HepG2 (cell line): ENCODE data around the gene UTP15. TPM values are rescaled to one million over a fixed set of nuclear protein-coding genes. Genes with fewer than 3 reads are reported as not detected.

Source experiments
- CHD2 ChIP-seq: IDR thresholded peaks from 2 replicates; pipeline ENCODE4 v1.6.1; 2011; ENCODE audit warnings: low read depth, low read length, improper control_type of control experiment
- HBP1 ChIP-seq: IDR thresholded peaks from 2 replicates; pipeline ENCODE4 v1.6.1; 2016; ENCODE audit warnings: low read depth, control low read depth
- MTA1 ChIP-seq: sonication (generic); formaldehyde crosslinking; IDR thresholded peaks from 2 replicates; pipeline ENCODE4 v1.4.0; 2020; ENCODE audit warnings: missing genetic modification reagents, mild to moderate bottlenecking, borderline replicate concordance
- MTA3 ChIP-seq: sonication (generic); formaldehyde crosslinking; IDR thresholded peaks from 2 replicates; pipeline ENCODE4 v1.4.0; 2020; ENCODE audit warnings: missing genetic modification reagents
- PBX2 ChIP-seq: IDR thresholded peaks from 2 replicates; pipeline ENCODE4 v1.6.1; 2016; ENCODE audit warnings: control low read depth
- RFX3 ChIP-seq: IDR thresholded peaks from 2 replicates; pipeline ENCODE4 v1.6.1; 2016; ENCODE audit warnings: missing biosample characterization, missing genetic modification reagents
- SATB2 ChIP-seq: sonication (generic); formaldehyde crosslinking; IDR thresholded peaks from 2 replicates; pipeline ENCODE4 v1.5.0; 2020; ENCODE audit warnings: missing genetic modification reagents
- SCMH1 ChIP-seq: sonication (generic); formaldehyde crosslinking; IDR thresholded peaks from 2 replicates; pipeline ENCODE4 v1.9.0; 2021; ENCODE audit warnings: missing genetic modification reagents, mild to moderate bottlenecking, borderline replicate concordance
- SOX6 ChIP-seq, 2 experiments: fragments of 450-650 bp in 1 of 2; sonication (generic) in 1 of 2; formaldehyde crosslinking in 1 of 2; IDR thresholded peaks; 2 replicates each; pipeline versions ENCODE4 v1.4.0 to v1.6.1; 2017 to 2020; ENCODE audit warnings: antibody characterized with exemption in 1 of 2, mild to moderate bottlenecking in 1 of 2, missing genetic modification reagents in 1 of 2
- SPEN ChIP-seq: sonication (generic); formaldehyde crosslinking; IDR thresholded peaks from 2 replicates; pipeline ENCODE4 v1.5.1; 2020; ENCODE audit warnings: low read depth, mild to moderate bottlenecking, missing genetic modification reagents
- ZBTB43 ChIP-seq: sonication (generic); formaldehyde crosslinking; conservative IDR thresholded peaks from 2 replicates; pipeline ENCODE4 v1.4.0; 2020; ENCODE audit warnings: missing genetic modification reagents
- ZFP36L1 ChIP-seq: sonication (generic); formaldehyde crosslinking; IDR thresholded peaks from 2 replicates; pipeline ENCODE4 v1.8.0; 2022; ENCODE audit warnings: mild to moderate bottlenecking, missing genetic modification reagents, moderate library complexity
- ZNF629 ChIP-seq: sonication (generic); formaldehyde crosslinking; conservative IDR thresholded peaks from 2 replicates; pipeline ENCODE4 v1.5.0; 2020; ENCODE audit warnings: missing genetic modification reagents
- ZSCAN29 ChIP-seq: sonication (generic); formaldehyde crosslinking; conservative IDR thresholded peaks from 2 replicates; pipeline ENCODE4 v1.4.0; 2020; ENCODE audit warnings: mild to moderate bottlenecking, missing genetic modification reagents
- polyA plus RNA-seq, 8 experiments: library from polyadenylated mRNA; depleted of rRNA in 3 of 8; stranded (reverse) in 7 of 8; unstranded in 1 of 8; fragments of >200 nt; fragmentation: Illumina TruSeq in 4 of 8; extraction: Trizol in 4 of 8; gene quantifications; 2 replicates each; pipeline versions ENCODE4 v1.2.1 to v1.2.3, GENCODE V29; 2011 to 2016; ENCODE audit warnings: low read depth in 4 of 8, missing spikeins in 1 of 8, mixed read lengths in 1 of 8; ENCODE audit not compliant: insufficient read depth in 1 of 8
- total RNA-seq, 5 experiments: library from RNA; depleted of rRNA; stranded (reverse); fragments of >200 nt; fragmentation: Illumina TruSeq; extraction: Trizol; gene quantifications; 2 replicates each; pipeline ENCODE4 v1.2.3, GENCODE V29; 2016; ENCODE audit warnings: low read depth in 1 of 5
- TF ChIP-seq, protein P1 (sequence below): fragments of 450-650 bp; IDR thresholded peaks from 2 replicates; pipeline ENCODE4 v1.6.1; 2017
- TF ChIP-seq, protein P2 (sequence below): conservative IDR thresholded peaks from 2 replicates; pipeline ENCODE4 v1.6.1; 2018; ENCODE audit warnings: missing genetic modification reagents
- TF ChIP-seq, protein P3 (sequence below), 2 experiments: sonication (generic) in 1 of 2; formaldehyde crosslinking in 1 of 2; IDR thresholded peaks; 2 replicates each; pipeline versions ENCODE4 v1.5.1 to v1.6.1; 2011 to 2020; ENCODE audit warnings: borderline replicate concordance in 1 of 2, low read depth in 1 of 2, low read length in 1 of 2, mild to moderate bottlenecking in 1 of 2, missing genetic modification reagents in 1 of 2, moderate library complexity in 1 of 2

Gene UTP15
- total and polyA plus RNA-seq, 2 of the 13 experiments (the other 11 are each of a cell fraction or from before 2014, with no cell fraction given): 7.3 to 35.8 TPM

DNA sequence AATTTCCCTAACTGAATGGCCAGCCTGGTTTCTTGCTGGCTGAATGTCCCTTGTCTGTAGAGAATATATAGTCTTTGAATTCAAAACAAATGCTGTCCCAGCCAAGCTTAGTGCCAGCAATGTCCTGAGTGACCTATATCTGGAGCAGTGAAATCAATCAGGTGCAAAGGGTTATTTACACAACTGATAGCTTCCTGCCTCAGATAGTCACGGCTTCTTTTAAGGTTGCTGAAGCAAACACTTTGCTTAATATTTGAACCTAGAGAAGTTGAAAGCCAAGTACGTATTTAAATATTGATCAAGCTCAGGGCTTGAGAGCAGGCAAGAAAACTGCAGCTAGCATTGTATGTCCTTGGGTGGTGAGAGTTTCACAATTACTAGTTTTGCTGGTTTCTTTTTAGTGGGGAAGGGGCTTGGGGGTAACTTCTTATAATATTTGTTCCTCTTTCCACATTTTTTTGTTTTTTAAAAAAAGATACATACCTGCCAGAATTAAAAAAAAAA is 58.4 kb downstream of the UTP15 start (continued):
- TF ChIP-seq, protein P1, sequence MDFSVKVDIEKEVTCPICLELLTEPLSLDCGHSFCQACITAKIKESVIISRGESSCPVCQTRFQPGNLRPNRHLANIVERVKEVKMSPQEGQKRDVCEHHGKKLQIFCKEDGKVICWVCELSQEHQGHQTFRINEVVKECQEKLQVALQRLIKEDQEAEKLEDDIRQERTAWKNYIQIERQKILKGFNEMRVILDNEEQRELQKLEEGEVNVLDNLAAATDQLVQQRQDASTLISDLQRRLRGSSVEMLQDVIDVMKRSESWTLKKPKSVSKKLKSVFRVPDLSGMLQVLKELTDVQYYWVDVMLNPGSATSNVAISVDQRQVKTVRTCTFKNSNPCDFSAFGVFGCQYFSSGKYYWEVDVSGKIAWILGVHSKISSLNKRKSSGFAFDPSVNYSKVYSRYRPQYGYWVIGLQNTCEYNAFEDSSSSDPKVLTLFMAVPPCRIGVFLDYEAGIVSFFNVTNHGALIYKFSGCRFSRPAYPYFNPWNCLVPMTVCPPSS: no peak
- TF ChIP-seq HBP1: no peak; the same call in 1 of the 2 replicates
- TF ChIP-seq PBX2 (CRISPR knock-in tag): no peak
- no peak; the same call in 1 of the 2 replicates for TF ChIP-seq CHD2
- TF ChIP-seq, protein P2, sequence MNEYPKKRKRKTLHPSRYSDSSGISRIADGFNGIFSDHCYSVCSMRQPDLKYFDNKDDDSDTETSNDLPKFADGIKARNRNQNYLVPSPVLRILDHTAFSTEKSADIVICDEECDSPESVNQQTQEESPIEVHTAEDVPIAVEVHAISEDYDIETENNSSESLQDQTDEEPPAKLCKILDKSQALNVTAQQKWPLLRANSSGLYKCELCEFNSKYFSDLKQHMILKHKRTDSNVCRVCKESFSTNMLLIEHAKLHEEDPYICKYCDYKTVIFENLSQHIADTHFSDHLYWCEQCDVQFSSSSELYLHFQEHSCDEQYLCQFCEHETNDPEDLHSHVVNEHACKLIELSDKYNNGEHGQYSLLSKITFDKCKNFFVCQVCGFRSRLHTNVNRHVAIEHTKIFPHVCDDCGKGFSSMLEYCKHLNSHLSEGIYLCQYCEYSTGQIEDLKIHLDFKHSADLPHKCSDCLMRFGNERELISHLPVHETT (CRISPR knock-in tag): no peak
- TF ChIP-seq RFX3 (CRISPR knock-in tag): no peak
- no peak for TF ChIP-seq SOX6 (IDR thresholded peaks at IDR 0.05)
- peak; percentile 96 for TF ChIP-seq SOX6 (CRISPR knock-in tag; IDR thresholded peaks at IDR 0.05)
- peak; percentile 39; the same call in 1 of the 2 replicates for TF ChIP-seq ZFP36L1
- TF ChIP-seq, protein P3, sequence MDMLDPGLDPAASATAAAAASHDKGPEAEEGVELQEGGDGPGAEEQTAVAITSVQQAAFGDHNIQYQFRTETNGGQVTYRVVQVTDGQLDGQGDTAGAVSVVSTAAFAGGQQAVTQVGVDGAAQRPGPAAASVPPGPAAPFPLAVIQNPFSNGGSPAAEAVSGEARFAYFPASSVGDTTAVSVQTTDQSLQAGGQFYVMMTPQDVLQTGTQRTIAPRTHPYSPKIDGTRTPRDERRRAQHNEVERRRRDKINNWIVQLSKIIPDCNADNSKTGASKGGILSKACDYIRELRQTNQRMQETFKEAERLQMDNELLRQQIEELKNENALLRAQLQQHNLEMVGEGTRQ (IDR thresholded peaks at IDR 0.05; ENCODE audit: low read depth, low read length): no peak
- TF ChIP-seq, protein P3 (CRISPR knock-in tag; IDR thresholded peaks at IDR 0.05; ENCODE audit: borderline replicate concordance): 0 out of 2 replicates have a peak, but pooled peaks have one; percentile 20
- peak; percentile 55 for TF ChIP-seq ZNF629 (CRISPR knock-in tag)
- TF ChIP-seq SCMH1 (CRISPR knock-in tag): no peak
- no peak; the same call in 1 of the 2 replicates for TF ChIP-seq SPEN
- TF ChIP-seq MTA1 (CRISPR knock-in tag): no peak
- TF ChIP-seq MTA3: no peak
- TF ChIP-seq ZSCAN29 (CRISPR knock-in tag): peak; percentile 70; the same call in 1 of the 2 replicates
- 0 out of 2 replicates have a peak, but pooled peaks have one; percentile 71 for TF ChIP-seq SATB2 (CRISPR knock-in tag)
- TF ChIP-seq ZBTB43 (CRISPR knock-in tag): peak; percentile 83; the same call in 1 of the 2 replicates
